Measurements from ENCODE around the gene SNTG2. TPM values are rescaled to one million over a fixed set of nuclear protein-coding genes. Genes with fewer than 3 reads are reported as not detected.
"Not testable (repeated sequence)": the region's sequence is repeated elsewhere in the genome, so short reads cannot be mapped to it uniquely, and the experiment has no call there.

The SNTG2 gene
- total RNA-seq, 1 donor from 2014 or later, result 11.8 TPM

GRCh38 chr2:1374287-1374686 is 423.6 kb downstream of the SNTG2 start:
- DNase-seq (ENCODE audit: extremely low spot score in 2 of 2), result no peak
- TF ChIP-seq POLR2AphosphoS5 (IDR thresholded peaks at IDR 0.05; ENCODE audit: insufficient read depth in 1 of 2, low read depth in 1 of 2) (no peak), CTCF (IDR thresholded peaks at IDR 0.05) (no peak), POLR2A (IDR thresholded peaks at IDR 0.05) (no peak)
- Histone ChIP-seq H3K36me3 (no peaks in the 10 kb centered on the region), H3K4me1 (no peaks in the 10 kb centered on the region), H3K27me3 (no peaks in the 10 kb centered on the region), H3K27ac (no peak overlapping the region), H3K9me3 (no peaks in the 10 kb centered on the region), H3K4me3 (no peak overlapping the region)
- intact Hi-C loops (cut with DNase I), result no loop called here

- Histone ChIP-seq H3K27me3 (no peaks in the 10 kb centered on the region), H3K4me1 (no peaks in the 10 kb centered on the region), H3K9me3 (no peaks in the 10 kb centered on the region), H3K4me3 (no peak overlapping the region), H3K36me3 (no peaks in the 10 kb centered on the region), H3K27ac (no peak overlapping the region)
- no peak for TF ChIP-seq POLR2AphosphoS5 (IDR thresholded peaks at IDR 0.05; ENCODE audit: insufficient read depth in 1 of 2, low read depth in 1 of 2)
- no peak for TF ChIP-seq CTCF (IDR thresholded peaks at IDR 0.05)
- TF ChIP-seq POLR2A (IDR thresholded peaks at IDR 0.05), result no peak
- no peak for DNase-seq (ENCODE audit: extremely low spot score in 2 of 2)
- intact Hi-C loops (cut with DNase I), result no loop called here
These were observed 425.1 kb downstream of the SNTG2 start for GRCh38 chr2:1375794-1376193.

- no peaks in the 10 kb centered on the region for H3K36me3 ChIP-seq
- no peak overlapping the region for H3K27ac ChIP-seq
- no peak overlapping the region for H3K4me3 ChIP-seq
- H3K9me3 ChIP-seq, result no peaks in the 10 kb centered on the region
- H3K4me1 ChIP-seq, result no peaks in the 10 kb centered on the region
- intact Hi-C loops (cut with DNase I), result no loop called here
- TF ChIP-seq POLR2A (IDR thresholded peaks at IDR 0.05), result no peak
- no peaks in the 10 kb centered on the region for H3K27me3 ChIP-seq
- no peak for DNase-seq (ENCODE audit: extremely low spot score in 2 of 2)
These were observed 426.8 kb downstream of the SNTG2 start for GRCh38 chr2:1377473-1377872.

- H3K36me3 ChIP-seq, result no peaks in the 10 kb centered on the region
- TF ChIP-seq POLR2A (IDR thresholded peaks at IDR 0.05) (no peak), POLR2AphosphoS5 (IDR thresholded peaks at IDR 0.05; ENCODE audit: insufficient read depth in 1 of 2, low read depth in 1 of 2) (no peak), CTCF (IDR thresholded peaks at IDR 0.05) (no peak)
- H3K27ac ChIP-seq, result no peak overlapping the region
- H3K9me3 ChIP-seq, result no peaks in the 10 kb centered on the region
- DNase-seq (ENCODE audit: extremely low spot score in 2 of 2), result no peak
- intact Hi-C loops (cut with DNase I), result no loop called here
- no peaks in the 10 kb centered on the region for H3K4me1 ChIP-seq
- H3K4me3 ChIP-seq, result no peak overlapping the region
- H3K27me3 ChIP-seq, result no peaks in the 10 kb centered on the region
These were observed 428.0 kb downstream of the SNTG2 start for GRCh38 chr2:1378456-1379150.

- Histone ChIP-seq H3K27ac (no peak overlapping the region), H3K9me3 (no peaks in the 10 kb centered on the region), H3K27me3 (no peaks in the 10 kb centered on the region), H3K4me3 (no peak overlapping the region), H3K4me1 (no peaks in the 10 kb centered on the region), H3K36me3 (no peaks in the 10 kb centered on the region)
- intact Hi-C loops (cut with DNase I), result no loop called here
- no peak for TF ChIP-seq CTCF (IDR thresholded peaks at IDR 0.05)
- TF ChIP-seq POLR2A (IDR thresholded peaks at IDR 0.05), result no peak
- no peak for TF ChIP-seq POLR2AphosphoS5 (IDR thresholded peaks at IDR 0.05; ENCODE audit: insufficient read depth in 1 of 2, low read depth in 1 of 2)
- no peak for DNase-seq (ENCODE audit: extremely low spot score in 2 of 2)
These were observed 431.0 kb downstream of the SNTG2 start for GRCh38 chr2:1381644-1382043.

GRCh38 chr2:1387954-1388725 is 437.5 kb downstream of the SNTG2 start:
- intact Hi-C loops (cut with DNase I); H3K27ac ChIP-seq: not testable (repeated sequence)

GRCh38 chr2:1390118-1390517 is 439.5 kb downstream of the SNTG2 start:
- H3K4me1 ChIP-seq; H3K4me3 ChIP-seq; DNase-seq (ENCODE audit: extremely low spot score in 2 of 2); H3K36me3 ChIP-seq; H3K9me3 ChIP-seq; intact Hi-C loops (cut with DNase I); H3K27me3 ChIP-seq; H3K27ac ChIP-seq: not testable (repeated sequence)

More at GRCh38 chr2:1387954-1388725, 437.5 kb downstream of the SNTG2 start:
- H3K4me3 ChIP-seq; H3K9me3 ChIP-seq; H3K27me3 ChIP-seq; H3K4me1 ChIP-seq; H3K36me3 ChIP-seq; DNase-seq (ENCODE audit: extremely low spot score in 2 of 2): not testable (repeated sequence)
